ENCODE data around the gene SDCBP2.

Gene SDCBP2

DNA sequence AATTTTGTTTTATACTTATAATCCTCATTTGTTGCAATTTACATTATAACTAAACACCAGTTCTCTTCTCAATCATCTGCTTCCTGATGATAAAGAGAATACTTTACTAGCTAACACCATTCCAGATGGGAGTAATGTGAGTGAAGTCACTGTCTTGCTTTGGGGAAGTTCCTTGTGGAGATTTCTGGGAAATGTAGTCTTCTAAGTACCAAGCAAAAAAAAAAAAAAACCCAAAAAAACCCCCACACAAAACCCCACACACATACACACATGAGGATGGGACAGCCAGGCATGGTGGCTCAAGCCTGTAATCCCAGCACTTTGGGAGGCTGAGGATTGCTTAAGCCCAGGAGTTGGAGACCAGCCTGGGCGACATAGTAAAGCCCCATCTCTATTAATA, 65.1 kb downstream of the SDCBP2 start:
- H3K36me3 Mint-ChIP-seq (ENCODE audit: insufficient read depth): peaks cover 4% of the 10 kb centered on the region
- H3K4me3 Mint-ChIP-seq: no peak overlapping the region
- no peak overlapping the region for H3K27ac Mint-ChIP-seq (ENCODE audit: low read depth)
- DNase-seq (ENCODE audit: low spot score in 2 of 2) (no peak), ATAC-seq (replicated peaks; ENCODE audit: extremely low read depth, poor library complexity, severe bottlenecking) (no peak)
- no peaks in the 10 kb centered on the region for H3K9me3 Mint-ChIP-seq
- H3K27me3 Mint-ChIP-seq: no peaks in the 10 kb centered on the region
- H3K4me1 Mint-ChIP-seq: peaks cover 34% of the 10 kb centered on the region
